GM23338 (cell line): ENCODE results near the gene ITPR2.

Experiments
- EZH2 ChIP-seq: fragments of 200-600 bp; sonication (generic); IDR thresholded peaks from one replicate; pipeline ENCODE4 v1.8.0; 2017; ENCODE audit warnings: antibody characterized with exemption, mild to moderate bottlenecking, low read depth; ENCODE audit not compliant: unreplicated experiment
- POLR2AphosphoS5 ChIP-seq: IDR thresholded peaks from 2 replicates; pipeline ENCODE4 v1.6.1; 2016; ENCODE audit warnings: antibody characterized with exemption, low read depth
- TF ChIP-seq, protein P1 (sequence below): IDR thresholded peaks from 2 replicates; pipeline ENCODE4 v1.6.1; 2016; ENCODE audit warnings: antibody characterized with exemption
- TF ChIP-seq, protein P2 (sequence below), 2 experiments: fragments of 200-600 bp in 1 of 2; sonication (generic) in 1 of 2; conservative IDR thresholded peaks; 2 replicates each; pipeline versions ENCODE4 v1.5.1 to v1.6.1; 2016 to 2017; ENCODE audit warnings: antibody characterized with exemption in 2 of 2, low read depth in 2 of 2, mild to moderate bottlenecking in 2 of 2, moderate library complexity in 1 of 2

DNA sequence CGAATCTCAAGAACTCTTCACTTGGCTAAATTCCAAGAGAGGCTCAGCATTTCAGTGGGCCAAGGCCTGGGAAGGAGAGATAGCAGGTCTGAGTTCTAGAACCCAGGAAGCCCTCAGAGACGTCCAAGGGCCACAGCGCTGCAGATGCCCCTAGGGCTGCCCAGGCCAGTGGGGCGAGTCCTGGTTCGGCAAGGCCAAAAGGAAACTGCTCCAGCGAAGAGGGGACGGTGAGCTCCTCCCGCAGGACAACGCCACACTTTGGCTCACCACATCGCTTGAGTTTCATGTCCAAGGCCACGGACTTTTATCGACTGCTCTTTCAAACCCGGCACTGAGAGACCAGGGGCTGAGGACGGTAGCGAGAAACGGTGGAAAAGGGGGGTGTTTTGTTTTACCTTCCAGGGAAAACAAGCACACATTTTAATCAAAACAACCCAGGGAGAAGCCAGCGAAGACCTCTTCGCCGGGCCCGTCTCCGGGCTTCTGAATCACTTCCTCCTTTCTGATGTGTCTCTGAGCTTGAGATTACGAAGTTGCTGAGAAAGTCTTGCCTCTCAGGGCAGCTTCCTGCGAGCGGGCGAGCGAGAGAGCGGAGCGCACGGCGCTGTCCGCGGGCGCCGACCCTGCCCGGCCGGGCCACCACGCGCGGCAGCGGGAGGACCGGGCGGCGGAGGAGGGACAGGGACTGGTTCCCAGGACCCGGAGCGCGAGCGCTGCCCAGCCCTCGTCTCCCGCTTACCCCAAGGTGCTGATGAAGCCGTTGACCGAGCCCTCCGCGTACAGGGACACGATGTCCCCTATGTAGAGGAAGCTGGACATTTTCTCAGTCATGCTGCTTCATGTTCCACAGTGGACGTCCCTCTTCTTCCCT, 808 bp downstream of the ITPR2 start:
- TF ChIP-seq, protein P1, sequence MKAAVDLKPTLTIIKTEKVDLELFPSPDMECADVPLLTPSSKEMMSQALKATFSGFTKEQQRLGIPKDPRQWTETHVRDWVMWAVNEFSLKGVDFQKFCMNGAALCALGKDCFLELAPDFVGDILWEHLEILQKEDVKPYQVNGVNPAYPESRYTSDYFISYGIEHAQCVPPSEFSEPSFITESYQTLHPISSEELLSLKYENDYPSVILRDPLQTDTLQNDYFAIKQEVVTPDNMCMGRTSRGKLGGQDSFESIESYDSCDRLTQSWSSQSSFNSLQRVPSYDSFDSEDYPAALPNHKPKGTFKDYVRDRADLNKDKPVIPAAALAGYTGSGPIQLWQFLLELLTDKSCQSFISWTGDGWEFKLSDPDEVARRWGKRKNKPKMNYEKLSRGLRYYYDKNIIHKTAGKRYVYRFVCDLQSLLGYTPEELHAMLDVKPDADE: no peak
- no peak for TF ChIP-seq POLR2AphosphoS5
- TF ChIP-seq, protein P2, sequence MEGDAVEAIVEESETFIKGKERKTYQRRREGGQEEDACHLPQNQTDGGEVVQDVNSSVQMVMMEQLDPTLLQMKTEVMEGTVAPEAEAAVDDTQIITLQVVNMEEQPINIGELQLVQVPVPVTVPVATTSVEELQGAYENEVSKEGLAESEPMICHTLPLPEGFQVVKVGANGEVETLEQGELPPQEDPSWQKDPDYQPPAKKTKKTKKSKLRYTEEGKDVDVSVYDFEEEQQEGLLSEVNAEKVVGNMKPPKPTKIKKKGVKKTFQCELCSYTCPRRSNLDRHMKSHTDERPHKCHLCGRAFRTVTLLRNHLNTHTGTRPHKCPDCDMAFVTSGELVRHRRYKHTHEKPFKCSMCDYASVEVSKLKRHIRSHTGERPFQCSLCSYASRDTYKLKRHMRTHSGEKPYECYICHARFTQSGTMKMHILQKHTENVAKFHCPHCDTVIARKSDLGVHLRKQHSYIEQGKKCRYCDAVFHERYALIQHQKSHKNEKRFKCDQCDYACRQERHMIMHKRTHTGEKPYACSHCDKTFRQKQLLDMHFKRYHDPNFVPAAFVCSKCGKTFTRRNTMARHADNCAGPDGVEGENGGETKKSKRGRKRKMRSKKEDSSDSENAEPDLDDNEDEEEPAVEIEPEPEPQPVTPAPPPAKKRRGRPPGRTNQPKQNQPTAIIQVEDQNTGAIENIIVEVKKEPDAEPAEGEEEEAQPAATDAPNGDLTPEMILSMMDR (conservative IDR thresholded peaks at IDR 0.05; ENCODE audit: low read depth in 2 of 2): peak in 1 of 2 experiments; percentile 24; a peak in 2 of 4 replicates
- no peak for TF ChIP-seq EZH2
